Effector memory CD8-positive, alpha-beta T cell (primary cell): ENCODE measurements around the gene TMEM242.
"Not testable (repeated sequence)": the region's sequence is repeated elsewhere in the genome, so short reads cannot be mapped to it uniquely, and the experiment has no call there.

Experiments
- ATAC-seq: fragments of 150-1000 bp; cut with Tn5 transposase; replicated peaks from 2 replicates; pipeline ENCODE4 v1.10.0; 2021; ENCODE audit warnings: mild to moderate bottlenecking, moderate library complexity
- DNase-seq, 3 experiments: peaks; one replicate each; pipeline ENCODE4 v3.0.0; 2021
- H3K27ac Mint-ChIP-seq, 2 donors: one replicate each; pipeline ENCODE4 v1.8.0; 2022; ENCODE audit warnings: mild to moderate bottlenecking in 2 of 2, mixed read lengths in 2 of 2, moderate library complexity in 2 of 2
- H3K27me3 Mint-ChIP-seq, 2 donors: one replicate each; pipeline ENCODE4 v1.8.0; 2022; ENCODE audit warnings: mixed read lengths in 2 of 2
- H3K36me3 Mint-ChIP-seq: one replicate; pipeline ENCODE4 v1.8.0; 2022; ENCODE audit warnings: mild to moderate bottlenecking, moderate library complexity, mixed read lengths; ENCODE audit not compliant: insufficient read depth
- H3K4me1 Mint-ChIP-seq, 2 donors: one replicate each; pipeline ENCODE4 v1.8.0; 2022; ENCODE audit warnings: low read depth in 2 of 2, mixed read lengths in 2 of 2
- H3K4me3 Mint-ChIP-seq, 2 donors: one replicate each; pipeline ENCODE4 v1.8.0; 2022; ENCODE audit warnings: mild to moderate bottlenecking in 2 of 2, mixed read lengths in 2 of 2, moderate library complexity in 2 of 2
- H3K9me3 Mint-ChIP-seq, 2 donors: one replicate each; pipeline ENCODE4 v1.8.0; 2022; ENCODE audit warnings: mixed read lengths in 2 of 2
- total RNA-seq, 9 experiments: gene quantifications; one replicate each; lab custom pipeline; 2026; lab: John Stamatoyannopoulos, UW

TMEM242 gene
- total RNA-seq: 10.8 to 21.2 (median 19.3) reads per million in 9 experiments

DNA sequence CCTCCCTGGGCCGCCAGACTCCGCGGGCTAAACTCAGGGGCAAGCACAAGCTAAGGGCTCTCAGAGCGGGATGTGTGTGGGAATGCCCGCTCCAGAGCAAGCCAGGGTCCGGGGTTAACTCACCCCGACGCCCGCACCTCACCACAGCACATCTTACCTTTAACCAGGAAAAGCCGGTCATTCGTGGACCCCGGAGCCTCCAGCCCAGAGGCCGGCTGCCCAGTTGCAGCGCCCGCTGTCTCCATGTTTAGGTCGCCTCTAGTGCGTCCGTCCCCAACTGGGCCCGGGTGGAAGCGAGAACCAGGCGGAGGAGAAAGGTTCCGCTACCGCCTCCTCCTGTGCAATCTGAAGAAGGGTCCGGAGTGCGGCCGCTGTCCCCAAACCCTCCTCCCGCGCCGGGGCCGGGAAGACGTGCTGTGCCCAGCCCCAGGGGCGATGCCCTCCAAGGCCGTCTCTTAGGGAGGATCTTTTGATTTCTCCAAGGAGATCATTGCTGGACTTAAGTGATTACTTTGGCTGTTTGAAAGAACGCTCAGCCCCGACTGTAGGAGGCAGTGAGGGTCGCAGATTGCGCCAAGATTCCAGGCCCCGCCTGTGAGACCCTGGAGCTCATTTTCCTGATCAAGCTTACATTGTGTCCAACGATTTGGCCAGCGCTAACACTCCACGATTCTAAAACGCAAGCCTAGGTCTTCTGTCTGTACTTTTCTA lies at the start of gene TMEM242:
TMEM242 (minus strand) TSS at position 265 of the 711 bp plus-strand sequence; CDS start at position 245, 20 bp downstream.
- H3K4me1 Mint-ChIP-seq: peaks cover 14 to 17% of the 10 kb centered on the region in 2 donors
- H3K27me3 Mint-ChIP-seq: peaks cover 9 to 21% of the 10 kb centered on the region in 2 donors
- no peaks in the 10 kb centered on the region for H3K9me3 Mint-ChIP-seq

GRCh38 chr6:157372501-157373280 lies 49.4 kb upstream of the TMEM242 start:
- Mint-ChIP-seq H3K36me3 (peaks cover 6% of the 10 kb centered on the region), H3K9me3 (no peaks in the 10 kb centered on the region), H3K27me3 (peaks cover 10 to 16% of the 10 kb centered on the region in 2 donors), H3K4me1 (peaks cover 7 to 8% of the 10 kb centered on the region in 2 donors), H3K4me3 (no peak overlapping the region), H3K27ac (no peak overlapping the region)
- DNase-seq (no peak), ATAC-seq (no peak)

More for the DNA sequence above, at the start of gene TMEM242:
- peak within 1 kb of the TSS; percentile 95 to 98 for H3K4me3 Mint-ChIP-seq
- peak; percentile 84 to 92 (median 87) for DNase-seq
- peak within 1 kb of the TSS; percentile 89 to 94 for H3K27ac Mint-ChIP-seq
- H3K36me3 Mint-ChIP-seq: peaks cover 17% of the 10 kb centered on the region
- peak; percentile 92 for ATAC-seq

DNA sequence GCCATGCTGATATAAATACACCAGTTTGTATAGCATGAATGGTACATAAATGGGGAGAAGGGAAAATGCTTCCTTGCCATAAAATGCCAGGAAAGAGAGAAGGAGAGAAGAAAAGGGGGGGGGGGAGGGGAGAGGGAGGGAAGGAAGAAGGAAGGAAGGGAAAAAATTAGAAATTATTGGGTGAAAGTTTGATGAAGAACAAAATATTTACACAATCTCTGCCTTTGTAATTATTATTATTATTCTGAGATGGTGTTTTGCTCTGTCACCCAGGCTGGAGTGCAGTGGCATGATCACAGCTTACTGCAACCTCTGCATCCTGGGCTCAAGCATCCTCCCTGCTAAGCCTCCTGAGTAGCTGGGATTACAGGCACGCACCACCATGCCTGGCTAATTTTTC lies 47.4 kb upstream of the TMEM242 start:
- ATAC-seq (no peak), DNase-seq (no peak)
- H3K9me3 Mint-ChIP-seq: no peaks in the 10 kb centered on the region
- H3K4me3 Mint-ChIP-seq: no peak overlapping the region
- H3K27ac Mint-ChIP-seq: no peak overlapping the region
- H3K4me1 Mint-ChIP-seq: peaks cover 7 to 8% of the 10 kb centered on the region in 2 donors
- peaks cover 16 to 23% of the 10 kb centered on the region in 2 donors for H3K27me3 Mint-ChIP-seq
- peaks cover 6% of the 10 kb centered on the region for H3K36me3 Mint-ChIP-seq

- Mint-ChIP-seq H3K27ac (no peak overlapping the region), H3K9me3 (no peaks in the 10 kb centered on the region), H3K36me3 (peaks cover 6% of the 10 kb centered on the region), H3K27me3 (peaks cover 16 to 28% of the 10 kb centered on the region in 2 donors), H3K4me3 (no peak overlapping the region), H3K4me1 (peaks cover 7 to 8% of the 10 kb centered on the region in 2 donors)
- no peak for DNase-seq
- no peak for ATAC-seq
These were observed 45.2 kb upstream of the TMEM242 start for GRCh38 chr6:157368359-157369049.

DNA sequence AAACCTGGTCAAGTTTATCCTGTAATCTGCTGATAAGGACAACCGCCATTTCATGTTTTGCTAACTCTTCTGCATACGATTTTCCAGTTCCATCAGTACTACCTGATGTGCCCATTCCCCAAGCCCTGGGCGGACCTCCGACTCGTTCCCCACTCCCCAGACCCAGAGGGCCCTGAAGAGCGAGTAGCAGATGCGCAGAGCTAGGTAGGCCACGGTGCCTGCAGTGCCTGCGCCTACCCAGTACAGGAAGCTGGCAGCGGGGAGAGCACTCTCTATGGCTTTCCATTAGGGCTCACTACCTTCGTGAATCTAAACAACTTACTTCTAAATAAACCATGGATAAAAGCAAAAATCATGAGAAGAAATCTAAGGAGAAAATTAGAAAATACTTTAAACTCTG lies 43.3 kb upstream of the TMEM242 start:
- Mint-ChIP-seq H3K4me1 (peaks cover 7 to 8% of the 10 kb centered on the region in 2 donors), H3K4me3 (no peak overlapping the region), H3K36me3 (peaks cover 6% of the 10 kb centered on the region), H3K9me3 (no peaks in the 10 kb centered on the region), H3K27me3 (peaks cover 21 to 37% of the 10 kb centered on the region in 2 donors), H3K27ac (no peak overlapping the region)
- DNase-seq: no peak
- no peak for ATAC-seq

GRCh38 chr6:157364705-157365104 lies 41.4 kb upstream of the TMEM242 start:
- peaks cover 24 to 41% of the 10 kb centered on the region in 2 donors for H3K27me3 Mint-ChIP-seq
- H3K36me3 Mint-ChIP-seq: peaks cover 6% of the 10 kb centered on the region
- no peak overlapping the region for H3K27ac Mint-ChIP-seq
- peaks cover 4% of the 10 kb centered on the region in 2 donors for H3K4me1 Mint-ChIP-seq
- DNase-seq: no peak
- no peak for ATAC-seq
- H3K9me3 Mint-ChIP-seq: no peaks in the 10 kb centered on the region
- H3K4me3 Mint-ChIP-seq: no peak overlapping the region

- H3K9me3 Mint-ChIP-seq: no peaks in the 10 kb centered on the region
- H3K36me3 Mint-ChIP-seq: no peaks in the 10 kb centered on the region
- H3K4me1 Mint-ChIP-seq: no peaks in the 10 kb centered on the region
- no peak for DNase-seq
- no peak for ATAC-seq
- H3K4me3 Mint-ChIP-seq: no peak overlapping the region
- H3K27ac Mint-ChIP-seq: no peak overlapping the region
- H3K27me3 Mint-ChIP-seq: peaks cover 26 to 50% of the 10 kb centered on the region in 2 donors
These were observed 38.6 kb upstream of the TMEM242 start for GRCh38 chr6:157361886-157362285.

- no peak for DNase-seq
- no peaks in the 10 kb centered on the region for H3K9me3 Mint-ChIP-seq
- peaks cover 44 to 50% of the 10 kb centered on the region in 2 donors for H3K27me3 Mint-ChIP-seq
- no peaks in the 10 kb centered on the region for H3K36me3 Mint-ChIP-seq
- H3K27ac Mint-ChIP-seq: no peak overlapping the region
- no peak for ATAC-seq
- no peaks in the 10 kb centered on the region for H3K4me1 Mint-ChIP-seq
- H3K4me3 Mint-ChIP-seq: no peak overlapping the region
These were observed 35.0 kb upstream of the TMEM242 start for GRCh38 chr6:157358287-157358686.

- no peak overlapping the region for H3K27ac Mint-ChIP-seq
- H3K4me3 Mint-ChIP-seq: no peak overlapping the region
- peaks cover 3% of the 10 kb centered on the region for H3K36me3 Mint-ChIP-seq
- H3K9me3 Mint-ChIP-seq: no peaks in the 10 kb centered on the region
- DNase-seq: no peak
- H3K27me3 Mint-ChIP-seq: peaks cover 29 to 35% of the 10 kb centered on the region in 2 donors
- H3K4me1 Mint-ChIP-seq: no peaks in the 10 kb centered on the region
- ATAC-seq: no peak
These were observed 23.1 kb upstream of the TMEM242 start for GRCh38 chr6:157346373-157346772.

- no peak overlapping the region for H3K27ac Mint-ChIP-seq
- H3K36me3 Mint-ChIP-seq: no peaks in the 10 kb centered on the region
- DNase-seq: no peak
- H3K27me3 Mint-ChIP-seq: peaks cover 41 to 56% of the 10 kb centered on the region in 2 donors
- no peak overlapping the region for H3K4me3 Mint-ChIP-seq
- H3K4me1 Mint-ChIP-seq: no peaks in the 10 kb centered on the region
- H3K9me3 Mint-ChIP-seq: no peaks in the 10 kb centered on the region
- no peak for ATAC-seq
These were observed 20.4 kb upstream of the TMEM242 start for GRCh38 chr6:157343732-157344131.

GRCh38 chr6:157339432-157339831 lies 16.1 kb upstream of the TMEM242 start:
- ATAC-seq: no peak
- peaks cover 44 to 62% of the 10 kb centered on the region in 2 donors for H3K27me3 Mint-ChIP-seq
- H3K4me1 Mint-ChIP-seq: no peaks in the 10 kb centered on the region

GRCh38 chr6:157337751-157338150 lies 14.4 kb upstream of the TMEM242 start:
- no peak overlapping the region for H3K4me3 Mint-ChIP-seq
- no peaks in the 10 kb centered on the region for H3K36me3 Mint-ChIP-seq
- no peak overlapping the region for H3K27ac Mint-ChIP-seq
- no peak for ATAC-seq
- no peaks in the 10 kb centered on the region for H3K9me3 Mint-ChIP-seq
- peaks cover 56 to 76% of the 10 kb centered on the region in 2 donors for H3K27me3 Mint-ChIP-seq
- no peak for DNase-seq
- H3K4me1 Mint-ChIP-seq: no peaks in the 10 kb centered on the region

More at GRCh38 chr6:157339432-157339831, 16.1 kb upstream of the TMEM242 start:
- DNase-seq: no peak
- Mint-ChIP-seq H3K27ac (no peak overlapping the region), H3K4me3 (no peak overlapping the region), H3K36me3 (no peaks in the 10 kb centered on the region), H3K9me3 (no peaks in the 10 kb centered on the region)

- peaks cover 61 to 81% of the 10 kb centered on the region in 2 donors for H3K27me3 Mint-ChIP-seq
- DNase-seq, H3K27ac Mint-ChIP-seq, H3K4me1 Mint-ChIP-seq, H3K4me3 Mint-ChIP-seq, H3K9me3 Mint-ChIP-seq, H3K36me3 Mint-ChIP-seq, ATAC-seq: not testable (repeated sequence)
These were observed 14.0 kb upstream of the TMEM242 start for GRCh38 chr6:157337276-157337675.
